Neural progenitor cell (in vitro differentiated cells): Measurements from ENCODE around the gene PRRC1. TPM values are rescaled to one million over a fixed set of nuclear protein-coding genes. Genes with fewer than 3 reads are reported as not detected.

Experiments used
- DNase-seq: peaks from one replicate; pipeline ENCODE4 v3.0.0-alpha.2; 2016; ENCODE audit warnings: low spot score
- H2AFZ ChIP-seq: fragments of 200-600 bp; sonication (generic); replicated peaks from 2 replicates; pipeline ENCODE4 v1.6.1; 2016; ENCODE audit warnings: antibody characterized with exemption
- H3F3A ChIP-seq: fragments of 200-600 bp; sonication (generic); 2 replicates; pipeline ENCODE4 v1.6.1; 2016; ENCODE audit warnings: antibody characterized with exemption, low read depth
- H3K27ac ChIP-seq: fragments of 200-600 bp; sonication (generic); 2 replicates; pipeline ENCODE4 v1.5.1; 2016; ENCODE audit warnings: mild to moderate bottlenecking
- H3K27me3 ChIP-seq: fragments of 200-600 bp; sonication (generic); 2 replicates; pipeline ENCODE4 v1.6.1; 2016; ENCODE audit warnings: mild to moderate bottlenecking, moderate library complexity
- H3K36me3 ChIP-seq: fragments of 200-600 bp; sonication (generic); 2 replicates; pipeline ENCODE4 v1.5.1; 2016
- H3K4me1 ChIP-seq: fragments of 200-600 bp; sonication (generic); 2 replicates; pipeline ENCODE4 v1.6.1; 2016; ENCODE audit warnings: mixed run types
- H3K4me2 ChIP-seq: fragments of 200-600 bp; sonication (generic); 2 replicates; pipeline ENCODE4 v1.6.1; 2016
- H3K4me3 ChIP-seq: fragments of 200-600 bp; sonication (generic); 2 replicates; pipeline ENCODE4 v1.5.1; 2016
- H3K79me2 ChIP-seq: fragments of 200-600 bp; sonication (generic); 2 replicates; pipeline ENCODE4 v1.6.1; 2016; ENCODE audit warnings: low read depth
- H3K9ac ChIP-seq: fragments of 200-600 bp; sonication (generic); 2 replicates; pipeline ENCODE4 v1.6.1; 2016
- H3K9me3 ChIP-seq: fragments of 200-600 bp; sonication (generic); 2 replicates; pipeline ENCODE4 v1.5.1; 2016; ENCODE audit warnings: low read depth
- H4K20me1 ChIP-seq: fragments of 200-600 bp; sonication (generic); 2 replicates; pipeline ENCODE4 v1.6.1; 2016; ENCODE audit warnings: low read depth
- H3K27ac Mint-ChIP-seq: 3 replicates; pipeline ENCODE4 v1.8.0; 2021; ENCODE audit warnings: mixed read lengths
- H3K27me3 Mint-ChIP-seq: 2 replicates; pipeline ENCODE4 v1.8.0; 2022; ENCODE audit warnings: low read depth, mild to moderate bottlenecking, inconsistent platforms, moderate library complexity, mixed read lengths; ENCODE audit not compliant: insufficient read depth
- H3K36me3 Mint-ChIP-seq: 3 replicates; pipeline ENCODE4 v1.8.0; 2021; ENCODE audit warnings: mixed read lengths
- H3K4me1 Mint-ChIP-seq: 3 replicates; pipeline ENCODE4 v1.8.0; 2021; ENCODE audit warnings: mixed read lengths
- H3K4me3 Mint-ChIP-seq: 3 replicates; pipeline ENCODE4 v1.8.0; 2021; ENCODE audit warnings: mild to moderate bottlenecking, moderate library complexity, mixed read lengths
- H3K9me3 Mint-ChIP-seq: 3 replicates; pipeline ENCODE4 v1.8.0; 2020; ENCODE audit warnings: mixed read lengths
- EZH2 ChIP-seq: fragments of 200-600 bp; sonication (generic); IDR thresholded peaks from 2 replicates; pipeline ENCODE4 v1.6.1; 2017; ENCODE audit warnings: antibody characterized with exemption, mild to moderate bottlenecking, moderate library complexity
- EZH2phosphoT487 ChIP-seq: fragments of 200-600 bp; sonication (generic); IDR thresholded peaks from 2 replicates; pipeline ENCODE4 v1.6.1; 2017; ENCODE audit warnings: antibody characterized with exemption
- total RNA-seq: library from RNA; depleted of rRNA; stranded (reverse); fragments of >200 nt; gene quantifications from 2 replicates; pipeline ENCODE4 v1.2.3, GENCODE V29; 2015; ENCODE audit warnings: low replicate concordance
- TF ChIP-seq, protein P1 (sequence below): fragments of 200-600 bp; sonication (generic); IDR thresholded peaks from 2 replicates; pipeline ENCODE4 v1.5.1; 2017; ENCODE audit warnings: antibody characterized with exemption, mild to moderate bottlenecking

Gene PRRC1
- total RNA-seq, 1 donor from 2014 or later, result 58.9 TPM

DNA sequence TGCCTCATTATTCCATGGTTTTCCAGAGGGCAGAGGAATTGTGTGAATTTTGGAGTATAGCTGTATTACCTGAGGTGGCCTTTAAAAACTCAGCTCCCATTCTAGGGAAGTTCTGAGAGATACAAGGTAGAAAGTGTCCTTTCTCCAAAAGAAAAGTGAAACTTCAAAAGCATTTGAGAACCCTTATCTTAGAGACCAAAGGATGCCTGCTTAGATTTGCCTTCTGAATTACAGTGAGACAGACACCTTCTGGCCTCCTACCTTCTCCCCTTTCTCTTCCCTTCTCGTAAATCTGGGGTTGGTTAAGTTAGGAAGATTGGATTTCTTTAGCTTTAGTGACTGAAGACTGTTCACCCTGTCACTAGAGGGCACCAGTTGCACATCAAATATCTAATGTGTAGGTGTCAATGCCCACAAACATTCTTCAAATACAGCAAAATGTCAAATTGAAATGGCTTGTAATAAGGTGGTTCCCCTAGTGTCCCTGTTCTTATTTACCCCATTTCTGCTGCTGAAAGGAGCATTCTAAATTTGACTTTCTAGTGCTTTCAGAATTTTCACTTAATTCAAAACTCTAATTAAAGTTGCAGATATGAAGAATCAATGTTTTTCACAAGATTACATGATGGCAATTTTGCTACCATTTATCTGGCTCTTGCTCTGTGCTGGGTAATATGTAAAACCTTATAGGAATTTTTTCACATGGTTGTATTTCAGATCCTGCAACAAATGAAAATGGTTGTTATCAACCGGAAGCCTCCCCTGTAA lies 46.7 kb downstream of the PRRC1 start:
- Mint-ChIP-seq H3K9me3 (peaks cover 4% of the 10 kb centered on the region), H3K27me3 (no peaks in the 10 kb centered on the region), H3K27ac (no peak overlapping the region), H3K4me1 (peaks cover 13% of the 10 kb centered on the region), H3K36me3 (peaks cover 4% of the 10 kb centered on the region), H3K4me3 (no peak overlapping the region)
- peak; percentile 80 for DNase-seq
- Histone ChIP-seq H3K9ac (no peak overlapping the region), H3K4me2 (no peak overlapping the region), H4K20me1 (no peaks in the 10 kb centered on the region), H3K27ac (no peak overlapping the region), H3K9me3 (no peaks in the 10 kb centered on the region), H2AFZ (no peak overlapping the region), H3K4me1 (peaks cover 5% of the 10 kb centered on the region), H3K27me3 (no peaks in the 10 kb centered on the region), H3K36me3 (no peaks in the 10 kb centered on the region), H3F3A (no peaks in the 10 kb centered on the region), H3K79me2 (no peaks in the 10 kb centered on the region), H3K4me3 (no peak overlapping the region)
- TF ChIP-seq EZH2phosphoT487, result no peak
- TF ChIP-seq, protein P1, sequence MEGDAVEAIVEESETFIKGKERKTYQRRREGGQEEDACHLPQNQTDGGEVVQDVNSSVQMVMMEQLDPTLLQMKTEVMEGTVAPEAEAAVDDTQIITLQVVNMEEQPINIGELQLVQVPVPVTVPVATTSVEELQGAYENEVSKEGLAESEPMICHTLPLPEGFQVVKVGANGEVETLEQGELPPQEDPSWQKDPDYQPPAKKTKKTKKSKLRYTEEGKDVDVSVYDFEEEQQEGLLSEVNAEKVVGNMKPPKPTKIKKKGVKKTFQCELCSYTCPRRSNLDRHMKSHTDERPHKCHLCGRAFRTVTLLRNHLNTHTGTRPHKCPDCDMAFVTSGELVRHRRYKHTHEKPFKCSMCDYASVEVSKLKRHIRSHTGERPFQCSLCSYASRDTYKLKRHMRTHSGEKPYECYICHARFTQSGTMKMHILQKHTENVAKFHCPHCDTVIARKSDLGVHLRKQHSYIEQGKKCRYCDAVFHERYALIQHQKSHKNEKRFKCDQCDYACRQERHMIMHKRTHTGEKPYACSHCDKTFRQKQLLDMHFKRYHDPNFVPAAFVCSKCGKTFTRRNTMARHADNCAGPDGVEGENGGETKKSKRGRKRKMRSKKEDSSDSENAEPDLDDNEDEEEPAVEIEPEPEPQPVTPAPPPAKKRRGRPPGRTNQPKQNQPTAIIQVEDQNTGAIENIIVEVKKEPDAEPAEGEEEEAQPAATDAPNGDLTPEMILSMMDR, result peak; percentile 89
- TF ChIP-seq EZH2, result no peak

DNA sequence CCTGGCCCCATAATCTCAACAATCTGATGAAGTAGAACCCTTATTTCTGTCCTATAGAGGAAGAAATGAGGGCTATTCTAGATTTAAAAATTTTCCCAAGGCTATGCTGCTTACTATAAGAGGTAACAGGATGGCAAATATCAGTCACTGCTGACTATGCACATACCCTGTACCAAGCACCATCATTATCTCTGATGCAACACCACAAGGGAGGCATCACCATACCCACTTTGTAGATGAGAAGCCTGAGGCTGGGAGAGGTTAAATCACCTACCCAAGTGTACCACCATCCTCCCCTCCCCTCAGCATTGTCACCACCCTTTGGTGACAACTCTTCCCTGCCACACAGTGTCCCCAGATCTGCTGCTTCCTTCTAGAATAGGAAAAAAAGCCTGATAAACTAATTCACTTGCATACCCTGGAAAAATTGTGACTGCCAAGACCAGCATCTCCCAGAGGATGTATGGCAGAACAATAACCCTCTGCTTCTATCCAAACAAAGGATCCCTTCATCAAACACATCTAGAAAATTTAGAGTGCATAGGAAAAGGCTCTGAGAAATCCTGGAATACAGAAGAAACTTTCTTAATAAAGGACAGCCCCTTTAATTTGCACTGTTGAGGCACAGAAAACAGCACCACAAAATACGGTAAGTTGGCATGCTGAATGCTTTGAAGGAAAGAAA lies 48.3 kb downstream of the PRRC1 start:
- Mint-ChIP-seq H3K9me3 (peaks cover 8% of the 10 kb centered on the region), H3K36me3 (peaks cover 2% of the 10 kb centered on the region), H3K4me1 (peaks cover 13% of the 10 kb centered on the region), H3K4me3 (no peak overlapping the region), H3K27me3 (no peaks in the 10 kb centered on the region), H3K27ac (no peak overlapping the region)
- H3K9ac ChIP-seq, result no peak overlapping the region
- H3K79me2 ChIP-seq, result no peaks in the 10 kb centered on the region
- no peaks in the 10 kb centered on the region for H3K36me3 ChIP-seq
- no peak overlapping the region for H3K4me3 ChIP-seq
- H4K20me1 ChIP-seq, result no peaks in the 10 kb centered on the region
- no peak overlapping the region for H2AFZ ChIP-seq
- no peak overlapping the region for H3K27ac ChIP-seq
- H3K27me3 ChIP-seq, result no peaks in the 10 kb centered on the region
- no peaks in the 10 kb centered on the region for H3F3A ChIP-seq
- peaks cover 5% of the 10 kb centered on the region for H3K4me1 ChIP-seq
- DNase-seq, result no peak
- TF ChIP-seq EZH2phosphoT487 (no peak), EZH2 (no peak)
- TF ChIP-seq, protein P1, result no peak
- no peaks in the 10 kb centered on the region for H3K9me3 ChIP-seq
- H3K4me2 ChIP-seq, result no peak overlapping the region

DNA sequence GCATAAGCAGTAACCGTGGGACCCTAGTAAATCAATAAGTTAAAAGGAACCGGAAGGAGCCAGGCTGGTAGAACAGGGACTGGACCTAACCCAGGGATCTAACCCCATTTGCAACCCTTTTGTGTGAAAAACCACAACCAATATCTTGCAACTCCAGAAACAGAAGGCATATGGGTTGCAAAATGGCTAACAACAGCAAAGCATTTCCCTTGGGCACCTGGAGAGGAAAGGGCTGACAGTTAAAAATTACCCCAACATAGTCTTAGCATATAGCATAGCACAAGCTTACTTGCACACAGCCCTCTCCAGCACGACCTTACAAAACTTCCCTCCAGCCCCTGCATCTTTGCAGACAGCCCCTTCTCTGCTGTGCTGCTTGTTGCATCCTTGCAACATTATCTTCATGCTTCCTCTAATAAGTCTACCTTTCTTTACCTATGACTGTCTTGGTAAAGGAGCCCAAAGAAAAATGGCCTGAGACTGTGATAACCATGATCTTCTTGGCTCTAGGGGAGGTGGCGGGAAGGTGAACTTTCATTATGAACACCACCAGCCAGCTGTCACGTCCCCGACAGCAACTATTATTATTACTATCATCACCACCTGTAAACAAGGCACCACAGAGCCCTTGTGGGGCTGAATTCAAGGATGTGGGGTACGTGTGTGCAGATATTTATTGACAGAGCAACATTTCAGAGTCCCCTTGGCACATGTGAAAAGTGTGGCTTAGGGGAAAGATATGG lies 49.8 kb downstream of the PRRC1 start:
- H3K9me3 Mint-ChIP-seq, result peaks cover 8% of the 10 kb centered on the region
- Histone ChIP-seq H3K9ac (no peak overlapping the region), H3K4me1 (peaks cover 5% of the 10 kb centered on the region), H3K9me3 (no peaks in the 10 kb centered on the region), H4K20me1 (no peaks in the 10 kb centered on the region), H2AFZ (no peak overlapping the region), H3K79me2 (no peaks in the 10 kb centered on the region), H3F3A (no peaks in the 10 kb centered on the region), H3K4me3 (no peak overlapping the region), H3K27me3 (no peaks in the 10 kb centered on the region), H3K4me2 (no peak overlapping the region), H3K27ac (no peak overlapping the region), H3K36me3 (no peaks in the 10 kb centered on the region)
- H3K36me3 Mint-ChIP-seq, result peaks cover 2% of the 10 kb centered on the region
- TF ChIP-seq EZH2phosphoT487 (no peak), EZH2 (no peak)
- TF ChIP-seq, protein P1, result no peak
- H3K27ac Mint-ChIP-seq, result no peak overlapping the region
- H3K27me3 Mint-ChIP-seq, result no peaks in the 10 kb centered on the region
- no peak for DNase-seq
- H3K4me3 Mint-ChIP-seq, result no peak overlapping the region
- peaks cover 12% of the 10 kb centered on the region for H3K4me1 Mint-ChIP-seq
